ENCODE data around the gene DNAJC18. TPM values are rescaled to one million over a fixed set of nuclear protein-coding genes. Genes with fewer than 3 reads are reported as not detected.

Gene DNAJC18
- total RNA-seq (1 to 10 TPM in 1 of 2 donors, under 1 TPM in 1; 0.92 to 1.8 TPM), polyA plus RNA-seq (under 1 TPM; 0.66 to 0.74 TPM)

DNA sequence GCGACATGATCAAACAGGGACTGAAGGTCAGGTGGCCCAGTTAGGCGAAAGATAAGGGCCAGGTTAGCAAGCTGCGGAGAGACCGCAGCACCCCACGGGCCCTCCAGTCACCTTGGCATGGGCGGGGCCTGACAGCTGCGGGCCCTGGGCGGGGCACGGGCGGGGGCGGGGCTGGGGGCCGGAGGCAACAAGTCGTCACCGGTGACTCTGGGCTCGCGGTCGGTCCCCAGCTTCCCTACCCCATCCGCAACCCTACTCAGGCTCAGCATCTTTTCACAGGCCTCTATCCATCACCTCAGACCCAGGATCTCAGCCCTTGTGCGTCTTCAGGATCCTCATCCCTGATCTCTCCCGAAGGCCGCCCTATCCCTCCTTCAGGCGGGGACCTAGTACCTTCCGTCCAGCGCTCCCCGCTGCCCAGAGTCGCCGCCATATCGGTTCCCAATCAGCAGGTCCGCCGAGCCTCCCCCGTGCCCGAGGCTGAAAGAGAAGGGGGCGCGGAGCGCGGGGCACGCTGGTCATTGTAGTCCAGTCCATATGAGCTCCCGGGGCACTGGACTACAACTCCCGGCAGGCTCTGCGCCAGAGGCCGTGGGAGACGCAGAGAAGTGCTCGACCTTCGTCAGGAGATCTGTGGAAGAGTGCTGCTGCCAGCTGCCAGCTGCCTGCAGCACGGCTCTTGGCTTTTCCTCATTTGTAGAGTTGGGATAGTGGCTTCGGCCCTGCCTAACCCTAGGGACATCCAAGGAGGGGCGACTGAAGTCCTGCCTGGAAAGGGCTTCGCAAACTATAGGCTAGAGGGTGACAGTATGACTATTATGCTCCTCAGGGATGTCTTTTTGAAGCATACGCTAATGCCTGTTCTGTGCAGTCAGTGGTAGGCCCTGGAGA, at the start of gene DNAJC18:
Gene DNAJC18, minus strand, starts transcription at position 513 of the 891 bp plus-strand sequence. Its CDS starts 80 bp downstream, at position 433.
- no peaks in the 10 kb centered on the region for H3K9me3 ChIP-seq (ENCODE audit: control insufficient read depth in 4 of 4, low read length in 3 of 4)
- TF ChIP-seq HNF4A (conservative IDR thresholded peaks at IDR 0.05) (no peak), RXRA (IDR thresholded peaks at IDR 0.05) (no peak), RAD21 (IDR thresholded peaks at IDR 0.05) (peak in 1 of 2 donors; percentile 26), GABPA (IDR thresholded peaks at IDR 0.05 in 1 of 2, conservative IDR thresholded peaks at IDR 0.05 in 1 of 2) (no peak), TAF1 (conservative IDR thresholded peaks at IDR 0.05) (no peak), EGR1 (IDR thresholded peaks at IDR 0.05; ENCODE audit: low read depth in 2 of 2) (no peak), FOXA2 (IDR thresholded peaks at IDR 0.05) (no peak), SP1 (IDR thresholded peaks at IDR 0.05) (no peak), YY1 (IDR thresholded peaks at IDR 0.05) (peak; percentile 30), NR2F2 (IDR thresholded peaks at IDR 0.05) (peak; percentile 38), HNF4G (IDR thresholded peaks at IDR 0.05) (no peak)
- TF ChIP-seq, protein P1, sequence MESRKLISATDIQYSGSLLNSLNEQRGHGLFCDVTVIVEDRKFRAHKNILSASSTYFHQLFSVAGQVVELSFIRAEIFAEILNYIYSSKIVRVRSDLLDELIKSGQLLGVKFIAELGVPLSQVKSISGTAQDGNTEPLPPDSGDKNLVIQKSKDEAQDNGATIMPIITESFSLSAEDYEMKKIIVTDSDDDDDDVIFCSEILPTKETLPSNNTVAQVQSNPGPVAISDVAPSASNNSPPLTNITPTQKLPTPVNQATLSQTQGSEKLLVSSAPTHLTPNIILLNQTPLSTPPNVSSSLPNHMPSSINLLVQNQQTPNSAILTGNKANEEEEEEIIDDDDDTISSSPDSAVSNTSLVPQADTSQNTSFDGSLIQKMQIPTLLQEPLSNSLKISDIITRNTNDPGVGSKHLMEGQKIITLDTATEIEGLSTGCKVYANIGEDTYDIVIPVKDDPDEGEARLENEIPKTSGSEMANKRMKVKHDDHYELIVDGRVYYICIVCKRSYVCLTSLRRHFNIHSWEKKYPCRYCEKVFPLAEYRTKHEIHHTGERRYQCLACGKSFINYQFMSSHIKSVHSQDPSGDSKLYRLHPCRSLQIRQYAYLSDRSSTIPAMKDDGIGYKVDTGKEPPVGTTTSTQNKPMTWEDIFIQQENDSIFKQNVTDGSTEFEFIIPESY (IDR thresholded peaks at IDR 0.05), result no peak
- TF ChIP-seq, protein P2, sequence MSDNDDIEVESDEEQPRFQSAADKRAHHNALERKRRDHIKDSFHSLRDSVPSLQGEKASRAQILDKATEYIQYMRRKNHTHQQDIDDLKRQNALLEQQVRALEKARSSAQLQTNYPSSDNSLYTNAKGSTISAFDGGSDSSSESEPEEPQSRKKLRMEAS (IDR thresholded peaks at IDR 0.05), result peak; percentile 18
- peaks cover 0 to 11% (median 2%) of the 10 kb centered on the region in 4 donors for H3K4me1 ChIP-seq (ENCODE audit: control insufficient read depth in 4 of 4, insufficient read depth in 4 of 4, low read length in 3 of 4)
- H3K27ac ChIP-seq (ENCODE audit: low read depth in 1 of 2, low read length in 2 of 2), result peak within 1 kb of the TSS; percentile 68 to 81
- H3K27me3 ChIP-seq (ENCODE audit: control insufficient read depth in 4 of 4, insufficient read depth in 4 of 4, low read length in 3 of 4), result no peaks in the 10 kb centered on the region
- no peaks in the 10 kb centered on the region for H3K36me3 ChIP-seq (ENCODE audit: control insufficient read depth in 4 of 4, insufficient read depth in 3 of 4, low read depth in 1 of 4, low read length in 3 of 4)
- H3K4me3 ChIP-seq (ENCODE audit: low read depth in 1 of 3, low read length in 3 of 3), result peak within 1 kb of the TSS; percentile 72 to 90 (median 86)
- DNase-seq (ENCODE audit: low spot score), result peak; percentile 90
- 5% methylated on average over 49 of the region's 49 CpGs for WGBS
- H3K9ac ChIP-seq (ENCODE audit: low read depth in 1 of 2, low read length in 2 of 2), result peak within 1 kb of the TSS; percentile 39 to 82

DNA sequence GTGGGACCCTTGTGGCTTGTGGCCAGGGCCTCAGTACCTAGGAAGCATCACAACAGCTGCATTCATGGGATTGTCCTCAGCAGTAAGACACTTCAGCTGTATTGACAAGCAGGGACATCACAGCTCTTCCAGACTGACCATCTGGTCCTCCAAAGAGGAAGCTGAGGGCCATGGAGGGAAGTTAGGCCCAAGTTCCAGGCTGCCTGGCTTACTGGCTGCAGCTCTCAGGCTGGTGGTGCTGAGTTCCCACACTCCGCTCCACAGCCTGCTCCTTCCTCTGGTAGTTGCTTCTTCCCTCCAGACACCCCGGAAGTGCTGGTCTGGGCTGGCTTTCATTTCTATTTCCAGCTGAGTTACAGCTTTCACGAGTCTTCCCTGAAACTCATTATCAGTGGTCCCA, 48.9 kb upstream of the DNAJC18 start:
- no peaks in the 10 kb centered on the region for H3K4me1 ChIP-seq (ENCODE audit: control insufficient read depth in 4 of 4, insufficient read depth in 4 of 4, low read length in 3 of 4)
- TF ChIP-seq NR2F2 (IDR thresholded peaks at IDR 0.05), result no peak
- TF ChIP-seq HNF4G (IDR thresholded peaks at IDR 0.05), result no peak
- no peak for TF ChIP-seq RXRA (IDR thresholded peaks at IDR 0.05)
- no peak for TF ChIP-seq FOXA2 (IDR thresholded peaks at IDR 0.05)
- no peak for TF ChIP-seq FOXA1 (IDR thresholded peaks at IDR 0.05)
- TF ChIP-seq SP1 (IDR thresholded peaks at IDR 0.05), result no peak
- no peak for TF ChIP-seq YY1 (IDR thresholded peaks at IDR 0.05)
- TF ChIP-seq RAD21 (IDR thresholded peaks at IDR 0.05), result no peak
- no peak for TF ChIP-seq GABPA (IDR thresholded peaks at IDR 0.05 in 1 of 2, conservative IDR thresholded peaks at IDR 0.05 in 1 of 2)
- TF ChIP-seq, protein P1 (IDR thresholded peaks at IDR 0.05), result no peak
- TF ChIP-seq TAF1 (conservative IDR thresholded peaks at IDR 0.05), result no peak
- no peak for TF ChIP-seq HNF4A (conservative IDR thresholded peaks at IDR 0.05)
- TF ChIP-seq, protein P3, sequence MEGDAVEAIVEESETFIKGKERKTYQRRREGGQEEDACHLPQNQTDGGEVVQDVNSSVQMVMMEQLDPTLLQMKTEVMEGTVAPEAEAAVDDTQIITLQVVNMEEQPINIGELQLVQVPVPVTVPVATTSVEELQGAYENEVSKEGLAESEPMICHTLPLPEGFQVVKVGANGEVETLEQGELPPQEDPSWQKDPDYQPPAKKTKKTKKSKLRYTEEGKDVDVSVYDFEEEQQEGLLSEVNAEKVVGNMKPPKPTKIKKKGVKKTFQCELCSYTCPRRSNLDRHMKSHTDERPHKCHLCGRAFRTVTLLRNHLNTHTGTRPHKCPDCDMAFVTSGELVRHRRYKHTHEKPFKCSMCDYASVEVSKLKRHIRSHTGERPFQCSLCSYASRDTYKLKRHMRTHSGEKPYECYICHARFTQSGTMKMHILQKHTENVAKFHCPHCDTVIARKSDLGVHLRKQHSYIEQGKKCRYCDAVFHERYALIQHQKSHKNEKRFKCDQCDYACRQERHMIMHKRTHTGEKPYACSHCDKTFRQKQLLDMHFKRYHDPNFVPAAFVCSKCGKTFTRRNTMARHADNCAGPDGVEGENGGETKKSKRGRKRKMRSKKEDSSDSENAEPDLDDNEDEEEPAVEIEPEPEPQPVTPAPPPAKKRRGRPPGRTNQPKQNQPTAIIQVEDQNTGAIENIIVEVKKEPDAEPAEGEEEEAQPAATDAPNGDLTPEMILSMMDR (IDR thresholded peaks at IDR 0.05; ENCODE audit: low read depth, low read length, missing input control), result no peak
- 73% methylated on average over 3 of the region's 3 CpGs for whole genome bisulfite sequencing
- no peak overlapping the region for H3K4me3 ChIP-seq (ENCODE audit: low read depth in 1 of 3, low read length in 3 of 3)
- no peaks in the 10 kb centered on the region for H3K27me3 ChIP-seq (ENCODE audit: control insufficient read depth in 4 of 4, insufficient read depth in 4 of 4, low read length in 3 of 4)
- H3K9me3 ChIP-seq (ENCODE audit: control insufficient read depth in 4 of 4, low read length in 3 of 4), result no peaks in the 10 kb centered on the region
- no peak for DNase-seq (ENCODE audit: low spot score)
- no peak overlapping the region for H3K27ac ChIP-seq (ENCODE audit: low read depth in 1 of 2, low read length in 2 of 2)
- no peak overlapping the region for H3K9ac ChIP-seq (ENCODE audit: low read depth in 1 of 2, low read length in 2 of 2)
- H3K36me3 ChIP-seq (ENCODE audit: control insufficient read depth in 4 of 4, insufficient read depth in 3 of 4, low read depth in 1 of 4, low read length in 3 of 4), result no peaks in the 10 kb centered on the region

All from liver (tissue), 9 donors.